Effector memory CD4-positive, alpha-beta T cell (primary cell): ENCODE data around the gene CCDC93.

ENCODE experiments used
- DNase-seq, 3 donors: peaks; one replicate each; pipeline ENCODE4 v3.0.0-alpha.2; 2020
- H3K27ac ChIP-seq: 2 replicates; pipeline ENCODE4 v1.7.0; 2013; ENCODE audit warnings: mild to moderate bottlenecking, low read length, moderate library complexity; ENCODE audit not compliant: insufficient read depth, poor library complexity, severe bottlenecking
- H3K27me3 ChIP-seq: replicated peaks from 2 replicates; pipeline ENCODE4 v1.7.0; 2013; ENCODE audit warnings: mild to moderate bottlenecking, low read length; ENCODE audit not compliant: insufficient read depth, control insufficient read depth, poor library complexity, severe bottlenecking
- H3K36me3 ChIP-seq: 2 replicates; pipeline ENCODE4 v1.7.0; 2013; ENCODE audit warnings: mild to moderate bottlenecking, low read length, moderate library complexity; ENCODE audit not compliant: control insufficient read depth, insufficient read depth
- H3K4me1 ChIP-seq: 2 replicates; pipeline ENCODE4 v1.7.0; 2013; ENCODE audit warnings: low read length, mild to moderate bottlenecking; ENCODE audit not compliant: control insufficient read depth, insufficient read depth, poor library complexity, severe bottlenecking
- H3K4me3 ChIP-seq: 2 replicates; pipeline ENCODE4 v1.7.0; 2013; ENCODE audit warnings: low read length, low read depth, mild to moderate bottlenecking; ENCODE audit not compliant: insufficient read depth, poor library complexity, severe bottlenecking
- H3K9me3 ChIP-seq: 2 replicates; pipeline ENCODE4 v1.7.0; 2013; ENCODE audit warnings: mild to moderate bottlenecking, low read length, moderate library complexity; ENCODE audit not compliant: control insufficient read depth

CCDC93 gene

DNA sequence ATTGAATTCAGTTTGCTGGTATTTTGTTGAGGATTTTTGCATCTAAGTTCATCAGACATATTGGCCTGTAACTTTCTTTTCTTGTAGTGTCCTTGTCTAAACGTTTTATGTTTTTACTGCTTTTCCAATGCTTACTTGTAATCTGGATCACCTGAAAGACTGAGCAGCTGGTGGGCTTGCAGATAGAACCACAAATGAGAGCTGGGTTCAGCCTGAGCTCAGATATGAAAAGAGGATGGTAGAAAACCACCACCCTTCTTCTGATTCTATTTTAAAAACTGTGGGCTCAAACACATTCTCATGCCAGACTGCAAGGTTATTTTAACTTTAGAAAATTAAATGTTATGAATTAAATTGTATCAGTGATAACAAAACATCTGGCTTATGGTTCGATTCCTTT, 128.6 kb downstream of the CCDC93 start:
- no peaks in the 10 kb centered on the region for H3K4me1 ChIP-seq
- no peaks in the 10 kb centered on the region for H3K9me3 ChIP-seq
- H3K36me3 ChIP-seq = no peaks in the 10 kb centered on the region
- no peak overlapping the region for H3K4me3 ChIP-seq
- no peak for DNase-seq
- H3K27me3 ChIP-seq = no peaks in the 10 kb centered on the region
- no peak overlapping the region for H3K27ac ChIP-seq

DNA sequence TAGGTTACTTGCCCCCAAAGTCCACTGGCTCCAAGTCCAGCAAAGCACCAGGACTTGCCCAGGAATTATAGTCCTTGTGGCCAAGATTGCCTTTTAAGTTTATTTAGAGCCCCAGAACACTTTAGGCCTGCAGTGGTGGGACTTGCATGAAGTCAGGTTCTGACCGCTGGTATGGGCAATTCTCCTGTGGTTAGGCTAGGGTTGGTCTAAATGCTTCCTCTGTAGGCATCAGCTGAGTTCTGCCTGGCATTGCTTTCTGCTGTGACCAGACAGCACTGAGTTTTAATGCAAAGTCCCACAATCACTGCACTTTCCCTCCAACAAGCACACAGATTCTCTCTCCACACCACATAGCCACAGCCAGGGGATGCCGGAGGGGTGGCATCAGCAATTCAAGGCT, 134.9 kb downstream of the CCDC93 start:
- H3K36me3 ChIP-seq = no peaks in the 10 kb centered on the region
- H3K27me3 ChIP-seq = no peaks in the 10 kb centered on the region
- DNase-seq = no peak
- H3K4me1 ChIP-seq = no peaks in the 10 kb centered on the region
- no peak overlapping the region for H3K4me3 ChIP-seq
- H3K27ac ChIP-seq = no peak overlapping the region
- no peaks in the 10 kb centered on the region for H3K9me3 ChIP-seq

GRCh38 chr2:117875786-117876185, 138.1 kb downstream of the CCDC93 start:
- no peaks in the 10 kb centered on the region for H3K36me3 ChIP-seq
- H3K9me3 ChIP-seq = no peaks in the 10 kb centered on the region
- H3K4me1 ChIP-seq = no peaks in the 10 kb centered on the region
- H3K27ac ChIP-seq = no peak overlapping the region
- DNase-seq = no peak
- no peaks in the 10 kb centered on the region for H3K27me3 ChIP-seq
- H3K4me3 ChIP-seq = no peak overlapping the region
